ENCODE results near the gene FAM163B. TPM values are rescaled to one million over a fixed set of nuclear protein-coding genes. Genes with fewer than 3 reads are reported as not detected.

FAM163B gene
- total RNA-seq, 2 donors from 2014 or later = not detected

GRCh38 chr9:133585481-133586351 is 23.5 kb downstream of the FAM163B start:
- Histone ChIP-seq H3K27me3 (replicated peaks; ENCODE audit: insufficient read depth) (peaks cover 20% of the 10 kb centered on the region), H3K4me1 (ENCODE audit: control insufficient read depth in 1 of 2, low read depth in 2 of 2) (peaks cover 9 to 27% of the 10 kb centered on the region in 2 donors), H3K36me3 (no peaks in the 10 kb centered on the region), H3K4me3 (no peak overlapping the region), H3K27ac (no peak overlapping the region), H3K9me3 (no peaks in the 10 kb centered on the region)
- ATAC-seq (ENCODE audit: insufficient number of reproducible peaks, low FRiP score, low read depth) = no peak
- no peak for TF ChIP-seq CTCF (IDR thresholded peaks at IDR 0.05)
- no peak for DNase-seq (ENCODE audit: low spot score)

GRCh38 chr9:133584559-133585476 is 24.4 kb downstream of the FAM163B start:
- Histone ChIP-seq H3K9me3 (no peaks in the 10 kb centered on the region), H3K27me3 (replicated peaks; ENCODE audit: insufficient read depth) (peaks cover 20% of the 10 kb centered on the region), H3K27ac (no peak overlapping the region), H3K4me3 (no peak overlapping the region), H3K36me3 (no peaks in the 10 kb centered on the region), H3K4me1 (ENCODE audit: control insufficient read depth in 1 of 2, low read depth in 2 of 2) (peaks cover 9 to 27% of the 10 kb centered on the region in 2 donors)
- no peak for TF ChIP-seq CTCF (IDR thresholded peaks at IDR 0.05)
- DNase-seq (ENCODE audit: low spot score) = no peak
- no peak for ATAC-seq (ENCODE audit: insufficient number of reproducible peaks, low FRiP score, low read depth)

GRCh38 chr9:133584167-133584558 is 25.0 kb downstream of the FAM163B start:
- Histone ChIP-seq H3K27ac (no peak overlapping the region), H3K4me1 (ENCODE audit: control insufficient read depth in 1 of 2, low read depth in 2 of 2) (peaks cover 9 to 27% of the 10 kb centered on the region in 2 donors), H3K36me3 (no peaks in the 10 kb centered on the region), H3K9me3 (no peaks in the 10 kb centered on the region), H3K4me3 (no peak overlapping the region), H3K27me3 (replicated peaks; ENCODE audit: insufficient read depth) (peaks cover 20% of the 10 kb centered on the region)
- TF ChIP-seq CTCF (IDR thresholded peaks at IDR 0.05) = no peak
- ATAC-seq (ENCODE audit: insufficient number of reproducible peaks, low FRiP score, low read depth) (no peak), DNase-seq (ENCODE audit: low spot score) (no peak)

- Histone ChIP-seq H3K27ac (no peak overlapping the region), H3K36me3 (no peaks in the 10 kb centered on the region), H3K27me3 (replicated peaks; ENCODE audit: insufficient read depth) (peaks cover 20% of the 10 kb centered on the region), H3K4me1 (ENCODE audit: control insufficient read depth in 1 of 2, low read depth in 2 of 2) (peaks cover 9 to 27% of the 10 kb centered on the region in 2 donors), H3K9me3 (no peaks in the 10 kb centered on the region), H3K4me3 (no peak overlapping the region)
- DNase-seq (ENCODE audit: low spot score) (no peak), ATAC-seq (ENCODE audit: insufficient number of reproducible peaks, low FRiP score, low read depth) (no peak)
- no peak for TF ChIP-seq CTCF (IDR thresholded peaks at IDR 0.05)
Observed at GRCh38 chr9:133583586-133583985, 25.6 kb downstream of the FAM163B start.

- no peaks in the 10 kb centered on the region for H3K9me3 ChIP-seq
- DNase-seq (ENCODE audit: low spot score) (no peak), ATAC-seq (ENCODE audit: insufficient number of reproducible peaks, low FRiP score, low read depth) (no peak)
- H3K4me3 ChIP-seq = no peak overlapping the region
- no peak for TF ChIP-seq CTCF (IDR thresholded peaks at IDR 0.05)
- H3K4me1 ChIP-seq (ENCODE audit: control insufficient read depth in 1 of 2, low read depth in 2 of 2) = peaks cover 9 to 27% of the 10 kb centered on the region in 2 donors
- H3K27ac ChIP-seq = no peak overlapping the region
- H3K27me3 ChIP-seq (replicated peaks; ENCODE audit: insufficient read depth) = peaks cover 20% of the 10 kb centered on the region
- no peaks in the 10 kb centered on the region for H3K36me3 ChIP-seq
Observed at GRCh38 chr9:133583111-133583510, 26.1 kb downstream of the FAM163B start.
